CD1c-positive myeloid dendritic cell (primary cell): ENCODE results near the gene FJX1.

Experiments
- DNase-seq: peaks from one replicate; pipeline ENCODE4 v3.0.0-alpha.2; 2016; ENCODE audit errors: extremely low spot score

The FJX1 gene

GRCh38 chr11:35617687-35618496 is at the start of gene FJX1:
Gene FJX1, plus strand, starts transcription at chr11:35618460. Its CDS starts 177 bp downstream, at chr11:35618637.
- DNase-seq = peak; percentile 84

GRCh38 chr11:35571696-35572095 is 46.6 kb upstream of the FJX1 start:
- no peak for DNase-seq

GRCh38 chr11:35579557-35580396 is 38.5 kb upstream of the FJX1 start:
- peak; percentile 80 for DNase-seq

GRCh38 chr11:35580397-35580781 is 37.9 kb upstream of the FJX1 start:
- no peak for DNase-seq

GRCh38 chr11:35582033-35582432 is 36.2 kb upstream of the FJX1 start:
- DNase-seq = no peak

- DNase-seq = no peak
These were observed 35.1 kb upstream of the FJX1 start for GRCh38 chr11:35583126-35583525.

GRCh38 chr11:35583843-35584242 is 34.4 kb upstream of the FJX1 start:
- DNase-seq = no peak

GRCh38 chr11:35584321-35584720 is 33.9 kb upstream of the FJX1 start:
- DNase-seq = no peak

GRCh38 chr11:35585416-35585815 is 32.8 kb upstream of the FJX1 start:
- DNase-seq = no peak

GRCh38 chr11:35586222-35586621 is 32.0 kb upstream of the FJX1 start:
- no peak for DNase-seq

GRCh38 chr11:35587972-35588371 is 30.3 kb upstream of the FJX1 start:
- no peak for DNase-seq

GRCh38 chr11:35588627-35589026 is 29.6 kb upstream of the FJX1 start:
- no peak for DNase-seq

- no peak for DNase-seq
These were observed 29.0 kb upstream of the FJX1 start for GRCh38 chr11:35589281-35589680.

- DNase-seq = no peak
These were observed 27.8 kb upstream of the FJX1 start for GRCh38 chr11:35590412-35590811.

GRCh38 chr11:35593143-35593542 is 25.1 kb upstream of the FJX1 start:
- DNase-seq = no peak

GRCh38 chr11:35594680-35595079 is 23.6 kb upstream of the FJX1 start:
- DNase-seq = peak; percentile 17

- DNase-seq = no peak
These were observed 19.8 kb upstream of the FJX1 start for GRCh38 chr11:35598254-35599125.

- DNase-seq = no peak
These were observed 17.9 kb upstream of the FJX1 start for GRCh38 chr11:35600331-35600838.

GRCh38 chr11:35602160-35602793 is 16.0 kb upstream of the FJX1 start:
- DNase-seq = no peak

- no peak for DNase-seq
These were observed 15.3 kb upstream of the FJX1 start for GRCh38 chr11:35602979-35603378.

GRCh38 chr11:35605706-35606105 is 12.6 kb upstream of the FJX1 start:
- no peak for DNase-seq
